BE2C (cell line): ENCODE data around the gene FDPS.

Experiments used
- DNase-seq: peaks from one replicate; pipeline ENCODE4 v3.0.0-alpha.2; 2020
- H3K27me3 ChIP-seq: fragments of 250-450 bp; sonication (Bioruptor Pico); 2 replicates; pipeline ENCODE4 v1.5.1; 2020; ENCODE audit warnings: mild to moderate bottlenecking
- H3K36me3 ChIP-seq: fragments of 250-450 bp; sonication (Bioruptor Pico); 2 replicates; pipeline ENCODE4 v1.5.1; 2020; ENCODE audit warnings: mild to moderate bottlenecking
- H3K4me1 ChIP-seq: fragments of 250-450 bp; sonication (Bioruptor Pico); 2 replicates; pipeline ENCODE4 v1.5.1; 2020
- H3K4me3 ChIP-seq: 2 replicates; pipeline ENCODE4 v1.5.1; 2011; ENCODE audit warnings: low read depth, low read length
- H3K9me3 ChIP-seq: fragments of 250-450 bp; sonication (Bioruptor Pico); 2 replicates; pipeline ENCODE4 v1.5.1; 2020
- TF ChIP-seq, protein P1 (sequence below): IDR thresholded peaks from 2 replicates; pipeline ENCODE4 v1.5.1; 2012; ENCODE audit warnings: mild to moderate bottlenecking, low read depth, low read length

FDPS gene

DNA sequence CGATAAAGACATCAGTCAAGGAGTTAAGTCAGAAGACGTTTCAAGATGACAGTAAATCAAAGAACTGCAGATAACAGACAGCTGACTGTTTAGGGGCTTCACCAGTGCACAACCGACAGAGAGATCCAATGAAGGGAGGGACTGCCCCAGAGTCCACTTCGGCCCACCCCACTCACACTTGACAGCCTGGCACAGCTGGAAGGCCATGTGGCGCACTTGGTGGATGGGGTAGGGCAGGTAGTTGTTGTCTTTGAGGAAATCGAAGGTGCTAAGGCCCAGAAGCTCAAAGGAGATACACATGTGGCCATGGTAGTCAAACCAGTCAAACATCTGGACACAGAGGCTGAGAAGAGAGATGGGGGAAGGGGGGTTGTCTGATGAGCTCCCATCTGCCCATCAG lies 42.1 kb upstream of the FDPS start:
- no peak for DNase-seq
- Histone ChIP-seq H3K36me3 (peaks cover 80% of the 10 kb centered on the region), H3K9me3 (no peaks in the 10 kb centered on the region), H3K4me1 (no peaks in the 10 kb centered on the region), H3K4me3 (no peak overlapping the region), H3K27me3 (no peaks in the 10 kb centered on the region)
- TF ChIP-seq, protein P1, sequence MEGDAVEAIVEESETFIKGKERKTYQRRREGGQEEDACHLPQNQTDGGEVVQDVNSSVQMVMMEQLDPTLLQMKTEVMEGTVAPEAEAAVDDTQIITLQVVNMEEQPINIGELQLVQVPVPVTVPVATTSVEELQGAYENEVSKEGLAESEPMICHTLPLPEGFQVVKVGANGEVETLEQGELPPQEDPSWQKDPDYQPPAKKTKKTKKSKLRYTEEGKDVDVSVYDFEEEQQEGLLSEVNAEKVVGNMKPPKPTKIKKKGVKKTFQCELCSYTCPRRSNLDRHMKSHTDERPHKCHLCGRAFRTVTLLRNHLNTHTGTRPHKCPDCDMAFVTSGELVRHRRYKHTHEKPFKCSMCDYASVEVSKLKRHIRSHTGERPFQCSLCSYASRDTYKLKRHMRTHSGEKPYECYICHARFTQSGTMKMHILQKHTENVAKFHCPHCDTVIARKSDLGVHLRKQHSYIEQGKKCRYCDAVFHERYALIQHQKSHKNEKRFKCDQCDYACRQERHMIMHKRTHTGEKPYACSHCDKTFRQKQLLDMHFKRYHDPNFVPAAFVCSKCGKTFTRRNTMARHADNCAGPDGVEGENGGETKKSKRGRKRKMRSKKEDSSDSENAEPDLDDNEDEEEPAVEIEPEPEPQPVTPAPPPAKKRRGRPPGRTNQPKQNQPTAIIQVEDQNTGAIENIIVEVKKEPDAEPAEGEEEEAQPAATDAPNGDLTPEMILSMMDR: no peak

DNA sequence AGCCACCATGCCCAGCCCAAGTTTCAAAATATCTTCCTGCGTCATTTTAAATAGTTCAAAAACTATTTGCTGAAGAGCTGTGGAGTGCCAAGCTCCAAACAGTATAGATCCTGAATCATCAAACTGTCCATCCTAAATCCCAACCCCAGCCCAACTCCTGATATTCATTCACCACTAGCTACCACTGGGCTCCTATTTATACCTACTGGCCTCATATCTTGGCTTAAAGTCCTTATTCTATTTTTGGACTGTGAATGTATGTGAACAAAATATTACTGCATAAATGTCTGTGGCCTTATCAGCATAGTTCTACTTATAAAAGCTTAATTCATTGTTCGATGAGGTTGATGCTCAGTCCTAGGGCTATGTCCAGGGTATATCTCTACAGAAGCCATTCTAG lies 41.3 kb upstream of the FDPS start:
- H3K9me3 ChIP-seq: no peaks in the 10 kb centered on the region
- no peaks in the 10 kb centered on the region for H3K27me3 ChIP-seq
- no peaks in the 10 kb centered on the region for H3K4me1 ChIP-seq
- TF ChIP-seq, protein P1: no peak
- peaks cover 83% of the 10 kb centered on the region for H3K36me3 ChIP-seq
- H3K4me3 ChIP-seq: no peak overlapping the region
- no peak for DNase-seq

GRCh38 chr1:155268630-155269029 lies 40.0 kb upstream of the FDPS start:
- Histone ChIP-seq H3K36me3 (peaks cover 74% of the 10 kb centered on the region), H3K27me3 (no peaks in the 10 kb centered on the region), H3K4me3 (no peak overlapping the region), H3K9me3 (no peaks in the 10 kb centered on the region), H3K4me1 (no peaks in the 10 kb centered on the region)
- TF ChIP-seq, protein P1: no peak
- DNase-seq: no peak

GRCh38 chr1:155269381-155269780 lies 39.3 kb upstream of the FDPS start:
- H3K27me3 ChIP-seq: no peaks in the 10 kb centered on the region
- H3K4me3 ChIP-seq: no peak overlapping the region
- no peaks in the 10 kb centered on the region for H3K9me3 ChIP-seq
- no peak for DNase-seq
- TF ChIP-seq, protein P1: no peak
- H3K4me1 ChIP-seq: peaks cover 3% of the 10 kb centered on the region
- H3K36me3 ChIP-seq: peaks cover 68% of the 10 kb centered on the region

DNA sequence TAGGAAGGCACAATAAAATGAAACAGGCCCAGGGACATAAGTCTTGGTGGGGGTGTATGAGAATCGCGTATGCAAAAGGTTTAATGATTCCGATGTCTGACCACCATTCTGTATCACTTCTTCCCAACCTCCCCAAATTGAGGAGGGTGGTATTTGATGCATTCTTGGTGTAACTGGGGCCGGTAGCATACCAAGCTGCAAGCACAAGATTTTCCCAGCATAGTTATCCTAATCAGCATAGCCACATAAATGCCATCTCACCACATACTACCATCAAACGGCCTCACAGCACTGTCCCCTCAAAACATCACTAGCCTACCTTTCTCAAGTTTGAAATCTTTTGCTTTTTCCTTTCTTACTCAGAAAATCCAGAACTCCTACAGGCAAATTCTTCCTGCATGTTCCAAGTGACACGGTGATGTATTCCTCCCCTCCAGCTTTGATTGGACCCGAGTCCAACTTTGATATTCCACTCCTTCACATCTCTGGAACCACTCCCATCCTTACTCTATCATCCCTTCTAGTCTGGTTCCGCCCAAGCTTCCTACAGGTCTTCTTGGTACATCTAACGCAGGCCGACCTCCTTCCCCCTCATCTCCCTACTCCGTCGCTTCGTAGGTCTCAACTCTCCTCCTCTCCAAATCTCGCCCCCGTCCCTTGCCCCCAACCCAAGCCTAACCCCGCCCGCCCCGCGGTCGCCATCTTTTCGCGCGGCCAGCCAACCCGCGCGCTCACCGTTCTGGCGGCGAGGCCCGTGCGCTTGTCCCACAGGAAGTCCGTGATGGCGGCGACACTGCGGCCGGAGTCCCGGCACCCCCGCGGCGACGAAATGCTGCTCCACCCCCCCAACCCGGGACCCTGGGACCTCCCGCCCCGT lies 36.0 kb upstream of the FDPS start:
- H3K27me3 ChIP-seq: no peaks in the 10 kb centered on the region
- no peaks in the 10 kb centered on the region for H3K9me3 ChIP-seq
- peak overlapping the region; percentile 98 for H3K4me3 ChIP-seq
- H3K36me3 ChIP-seq: peaks cover 36% of the 10 kb centered on the region
- TF ChIP-seq, protein P1: no peak
- peaks cover 3% of the 10 kb centered on the region for H3K4me1 ChIP-seq
- DNase-seq: no peak
